Measurements from ENCODE around the gene IER5L.
A peak's percentile ranks its signal among the peaks of the same experiment; 100 is the strongest.
"Not testable (repeated sequence)": the region's sequence is repeated elsewhere in the genome, so short reads cannot be mapped to it uniquely, and the experiment has no call there.

IER5L gene

DNA sequence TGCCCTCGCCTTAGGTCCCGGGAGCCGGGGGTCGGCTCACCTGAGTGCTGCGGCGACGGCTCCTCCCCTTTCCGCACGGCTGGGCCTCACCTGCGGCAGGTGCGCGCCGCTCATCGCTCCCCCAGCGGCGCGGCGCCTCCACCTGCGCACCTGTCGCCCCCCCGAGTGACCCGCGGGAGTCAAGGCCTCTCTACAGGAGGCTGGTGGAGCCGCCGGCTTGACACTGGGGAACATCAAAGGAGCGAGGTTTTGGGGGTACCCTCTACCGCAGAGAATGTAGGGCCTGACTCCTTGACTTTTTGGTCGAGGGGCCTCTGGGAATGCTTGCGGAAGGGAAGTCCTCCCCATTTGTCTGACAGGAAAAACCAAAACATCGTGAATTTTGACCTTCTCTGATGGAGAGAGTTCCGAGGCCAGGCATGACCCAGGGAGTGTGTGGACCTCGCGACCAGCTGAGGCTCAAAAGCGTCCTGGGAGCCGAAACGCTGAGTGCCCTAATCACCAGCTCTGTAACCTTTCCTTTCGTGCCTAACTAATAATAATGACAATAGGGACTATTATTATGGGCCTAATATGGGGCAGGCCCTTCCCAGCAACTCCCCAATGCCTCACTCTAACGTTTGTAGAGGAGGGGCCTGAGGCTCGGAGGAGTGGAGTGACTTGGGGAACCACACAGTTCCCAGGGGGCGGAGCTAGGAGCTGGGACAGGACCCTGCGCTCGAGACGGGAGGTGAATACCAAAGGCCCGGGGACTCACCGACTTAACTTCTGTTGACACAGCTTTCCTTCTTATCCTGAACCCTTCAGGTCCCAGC lies 714 bp upstream of the IER5L start:
- DNase-seq: no peak

DNA sequence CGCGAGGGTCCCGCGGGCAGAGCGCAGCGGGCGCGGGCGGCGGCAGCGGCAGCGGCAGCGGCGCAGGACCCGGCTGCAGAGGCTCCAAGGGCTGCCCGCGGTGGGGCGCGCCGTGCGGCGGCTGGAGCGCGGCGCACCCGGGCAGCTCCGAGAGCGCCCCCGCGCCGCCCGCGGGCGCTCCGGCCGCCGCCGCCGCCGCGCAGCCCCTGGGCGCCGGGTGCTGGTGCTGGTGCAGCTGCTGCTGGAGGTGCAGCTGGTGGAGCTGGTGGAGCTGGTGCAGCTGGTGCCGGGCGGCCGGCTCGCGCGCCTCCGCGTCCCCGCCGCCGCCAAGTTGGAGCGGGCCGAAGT lies 644 bp downstream of the IER5L start:
- DNase-seq: no peak

GRCh38 chr9:129176701-129177442 lies 1.2 kb downstream of the IER5L start:
- no peak for DNase-seq

DNA sequence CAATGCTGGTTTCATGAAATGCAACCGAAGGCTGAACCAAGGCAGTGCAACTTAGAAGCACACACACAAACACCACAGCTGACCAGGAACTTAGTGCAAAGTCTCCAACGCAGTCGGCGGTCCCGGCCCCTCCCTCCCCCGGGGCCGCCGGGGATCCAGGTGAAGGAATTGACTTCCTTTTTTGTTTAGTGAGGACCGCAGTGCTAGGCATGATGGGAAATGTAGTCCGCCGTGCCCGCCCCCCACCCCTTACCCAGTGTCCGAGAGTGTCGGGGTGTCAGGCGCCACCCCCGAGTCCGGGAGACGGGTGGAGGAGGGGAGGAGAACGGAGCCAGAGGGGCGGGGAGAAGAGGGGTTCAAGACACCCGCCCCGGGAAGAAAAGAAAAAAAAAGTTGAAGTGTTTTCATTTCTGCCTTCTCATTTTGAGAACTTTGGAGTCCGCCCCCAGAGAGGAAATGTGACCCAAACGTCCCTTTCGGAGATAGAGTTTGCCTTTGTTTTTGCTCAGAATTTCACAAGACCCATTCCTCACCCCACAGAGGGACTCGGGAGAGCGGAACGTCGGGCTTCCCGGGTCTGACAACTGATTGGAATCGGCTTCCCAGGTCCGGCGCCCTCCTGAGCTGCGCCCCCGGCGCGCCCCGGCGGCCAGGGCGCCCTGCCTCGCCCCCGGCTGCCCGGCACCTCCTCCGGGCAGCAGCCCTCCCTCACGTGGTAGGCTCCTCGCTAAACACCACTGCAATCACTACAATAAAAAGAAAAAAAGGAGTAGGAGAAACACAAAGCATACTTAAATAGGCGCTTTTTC lies 2.0 kb downstream of the IER5L start:
- no peak for DNase-seq

DNA sequence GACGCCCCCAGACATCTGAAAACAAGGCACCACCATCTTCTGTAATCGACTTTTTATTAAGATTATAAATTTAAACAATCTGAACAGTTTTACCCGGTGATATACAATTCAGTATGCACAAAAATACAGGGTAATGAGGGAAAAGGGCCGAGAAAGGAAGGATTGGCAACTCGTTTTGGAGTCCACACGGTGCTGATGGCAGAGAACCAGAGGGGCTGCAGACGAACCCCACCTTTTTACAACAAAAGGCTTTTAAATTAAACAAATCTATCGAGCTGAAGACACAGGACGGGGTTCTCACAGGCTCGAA lies 2.6 kb downstream of the IER5L start:
- no peak for DNase-seq

GRCh38 chr9:129174724-129175514 lies 3.1 kb downstream of the IER5L start:
- DNase-seq: no peak

GRCh38 chr9:129174102-129174723 lies 3.8 kb downstream of the IER5L start:
- DNase-seq: peak; percentile 15

DNA sequence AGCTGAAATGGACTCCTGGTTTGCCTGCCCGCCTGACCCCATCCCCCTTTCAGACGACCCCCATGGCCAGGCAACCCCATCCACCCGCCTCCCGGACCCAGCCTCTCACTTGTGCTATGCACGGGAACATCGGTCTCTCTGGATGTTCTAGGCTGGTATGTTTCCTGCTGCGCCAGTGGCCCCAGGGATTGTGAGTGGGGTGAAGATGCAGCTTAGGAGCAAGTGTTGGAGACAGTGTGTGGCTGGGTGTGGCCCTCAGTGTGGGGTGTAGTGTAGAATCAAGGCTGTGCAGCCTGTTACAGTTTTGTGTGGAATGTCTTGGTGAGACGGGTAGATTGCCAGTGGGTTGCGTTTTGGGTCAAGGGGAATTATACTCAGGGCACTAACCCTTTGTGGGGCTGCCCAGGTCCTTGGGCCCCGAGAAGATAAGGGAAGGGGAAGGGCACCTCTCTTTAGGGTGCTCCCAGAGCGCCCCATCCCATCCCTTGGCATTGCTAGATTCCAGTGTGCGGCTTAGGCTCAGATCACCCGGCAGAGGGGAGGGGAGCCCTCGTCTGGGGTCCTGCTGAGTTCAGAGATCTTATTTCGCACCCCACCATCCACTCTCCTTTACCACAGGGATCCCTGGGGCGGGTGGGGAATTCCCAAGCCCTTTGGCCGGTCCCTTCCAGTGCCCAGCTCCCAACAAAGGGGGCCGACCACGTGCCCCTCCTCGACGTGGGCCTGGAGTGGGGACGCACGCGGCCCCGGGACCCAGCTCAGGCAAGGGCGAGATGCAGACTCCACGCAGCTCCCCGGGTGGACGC lies 4.6 kb downstream of the IER5L start:
- DNase-seq: no peak

DNA sequence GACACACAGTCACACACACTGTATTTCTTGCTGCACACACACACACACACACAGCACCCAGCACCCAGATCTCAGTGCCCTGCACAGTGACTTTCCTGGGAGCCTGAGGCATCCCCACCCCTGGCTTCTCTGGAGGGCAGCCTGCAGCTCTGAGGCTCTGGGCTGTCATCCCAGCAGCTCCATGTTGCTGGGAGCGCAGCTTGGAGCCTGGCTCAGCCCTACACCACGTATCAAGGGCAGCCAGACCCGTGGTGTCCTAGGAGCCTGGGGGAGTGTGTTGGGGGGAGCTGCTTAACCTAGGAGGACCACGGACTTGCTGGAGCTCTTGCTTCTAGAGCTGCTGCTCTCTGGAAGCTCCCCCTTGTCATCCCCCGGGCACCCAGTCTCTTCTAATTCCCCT lies 5.2 kb downstream of the IER5L start:
- no peak for DNase-seq

GRCh38 chr9:129171993-129172751 lies 5.9 kb downstream of the IER5L start:
- DNase-seq: no peak

DNA sequence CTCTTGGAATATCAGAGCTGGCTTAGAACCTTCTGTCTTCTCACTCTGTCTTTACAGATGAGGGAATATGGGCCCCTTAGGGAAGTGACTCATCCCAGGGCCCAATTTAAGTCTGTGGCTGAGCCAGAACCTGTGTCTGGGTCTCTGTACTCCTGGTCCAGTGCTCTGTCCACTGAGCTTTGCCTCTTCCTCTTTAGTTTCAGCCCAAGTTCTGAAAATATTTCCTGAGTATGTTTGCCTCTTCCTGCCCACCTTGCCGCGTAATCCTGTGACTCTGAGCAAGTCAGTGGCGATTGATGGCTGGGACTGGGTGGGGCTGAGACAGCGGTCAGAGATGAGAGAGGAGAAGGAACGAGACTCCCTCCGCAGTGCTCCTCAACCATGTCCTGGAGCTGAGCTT lies 7.8 kb downstream of the IER5L start:
- no peak for DNase-seq

DNA sequence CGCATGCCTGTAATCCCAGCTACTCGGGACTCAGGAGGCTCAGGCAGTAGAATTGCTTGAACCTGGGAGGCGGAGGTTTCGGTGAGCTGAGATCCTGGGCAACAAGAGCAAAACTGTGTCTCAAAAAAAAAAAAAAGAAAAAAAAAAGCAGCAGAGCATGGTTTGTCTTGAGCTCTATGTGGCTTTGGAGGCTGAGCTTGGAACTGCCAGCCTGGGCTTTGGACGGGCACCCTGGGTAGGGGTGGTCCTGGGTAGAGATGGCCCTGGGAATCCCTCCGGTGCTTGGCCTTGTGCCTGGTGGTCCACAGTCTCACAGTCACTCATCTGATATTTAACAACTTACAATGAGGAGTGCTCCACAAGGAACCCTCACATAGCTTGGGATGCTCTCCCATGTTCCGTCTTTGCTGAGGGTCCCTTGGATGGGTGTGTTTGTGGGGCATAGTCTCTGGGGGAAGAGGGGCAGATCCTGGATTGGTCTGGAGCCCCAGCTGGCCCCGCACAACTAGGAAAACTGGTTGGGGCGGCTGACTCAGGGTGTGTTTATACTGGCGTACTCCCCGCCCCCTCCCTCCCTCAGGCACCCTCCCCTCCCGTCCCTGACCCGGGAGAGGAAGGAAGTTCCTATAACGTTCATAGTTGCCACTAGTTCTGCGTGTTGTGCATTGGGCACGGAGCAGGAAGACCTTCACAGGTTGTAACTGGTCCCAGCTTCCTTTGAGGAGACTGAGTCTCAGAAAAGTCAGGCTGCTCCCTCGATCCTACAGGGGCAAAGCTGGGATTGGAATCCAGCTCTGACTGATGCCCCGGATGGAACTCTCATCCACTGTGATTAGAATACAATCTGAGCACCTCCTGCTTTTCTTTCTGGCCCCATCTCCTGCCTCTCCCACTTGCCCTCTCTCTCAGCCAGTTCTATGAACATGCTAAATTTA lies 11.2 kb downstream of the IER5L start:
- no peak for DNase-seq

- no peak for DNase-seq
These were observed 12.9 kb downstream of the IER5L start for GRCh38 chr9:129165198-129165597.

DNA sequence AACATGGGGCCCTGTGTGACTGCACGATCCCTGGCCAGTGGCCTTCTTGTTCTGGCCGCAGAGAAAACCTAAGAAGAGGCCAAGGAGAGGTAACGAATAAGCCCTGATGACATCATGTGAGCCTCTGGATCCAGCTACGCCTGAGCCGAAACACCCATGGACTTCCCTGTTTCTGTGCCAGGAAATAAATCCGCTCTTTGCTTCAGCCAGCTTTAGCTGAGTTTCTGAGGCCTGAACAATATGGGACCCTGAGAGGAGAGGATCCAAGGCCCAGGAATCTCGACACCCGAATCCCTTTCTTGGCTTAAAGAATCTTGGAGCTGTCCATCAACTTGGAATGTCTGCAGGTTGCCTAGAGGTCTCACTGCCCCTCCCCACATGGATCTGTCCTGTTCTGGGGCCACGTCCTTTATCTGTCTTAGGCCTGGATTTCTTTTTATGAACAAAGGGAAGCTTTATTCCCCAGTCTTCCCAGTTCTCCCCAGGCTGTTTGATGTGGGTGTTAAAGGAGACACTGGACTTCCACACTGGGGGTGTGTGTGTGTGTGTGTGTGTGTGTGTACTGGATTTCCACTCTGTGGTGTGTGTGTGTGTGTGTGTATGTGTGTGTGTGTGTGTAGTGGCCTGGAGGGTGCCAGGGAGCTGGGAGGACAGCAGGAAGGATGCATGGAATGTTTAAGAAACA lies 13.7 kb downstream of the IER5L start:
- no peak for DNase-seq

DNA sequence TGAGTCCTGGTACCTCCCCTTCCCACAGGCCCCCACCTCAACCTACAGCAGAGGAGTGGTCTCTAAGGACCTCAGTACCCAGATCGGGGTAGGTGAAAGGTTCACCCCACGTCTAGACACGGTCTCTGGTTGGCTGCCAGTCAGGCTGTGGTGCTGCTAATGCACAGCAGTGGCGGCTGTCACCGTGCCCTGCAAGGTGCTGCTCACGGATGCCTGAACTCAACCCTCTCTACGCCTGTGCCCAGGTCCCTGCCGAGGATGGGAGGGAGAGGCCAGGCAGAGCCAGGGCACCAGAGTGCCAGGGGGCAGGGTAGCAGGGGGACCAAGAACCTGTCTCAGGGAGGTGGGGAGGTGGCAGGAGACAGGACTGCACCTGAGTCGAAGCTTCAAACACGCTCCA lies 14.3 kb downstream of the IER5L start:
- no peak for DNase-seq

GRCh38 chr9:129163198-129163670 lies 14.8 kb downstream of the IER5L start:
- DNase-seq: not testable (repeated sequence)

GRCh38 chr9:129162497-129163197 lies 15.4 kb downstream of the IER5L start:
- no peak for DNase-seq

GRCh38 chr9:129161534-129161837 lies 16.6 kb downstream of the IER5L start:
- no peak for DNase-seq
